ENCODE measurements around the gene MADD. TPM values are rescaled to one million over a fixed set of nuclear protein-coding genes. Genes with fewer than 3 reads are reported as not detected.

The MADD gene
- total RNA-seq, 1 donor from 2014 or later: 31.7 TPM

GRCh38 chr11:47329431-47329986, 59.6 kb downstream of the MADD start:
- Histone ChIP-seq H3K36me3 (peaks cover 0 to 33% of the 10 kb centered on the region in 2 donors), H3K27ac (no peak overlapping the region), H3K9me3 (no peaks in the 10 kb centered on the region), H3K4me3 (no peak overlapping the region), H3K27me3 (no peaks in the 10 kb centered on the region), H3K4me1 (no peaks in the 10 kb centered on the region)
- intact Hi-C loops (cut with DNase I): no loop called here
- TF ChIP-seq CTCF (IDR thresholded peaks at IDR 0.05): no peak
- no peak for DNase-seq (ENCODE audit: low spot score in 2 of 2)

- intact Hi-C loops (cut with DNase I): no loop called here
- TF ChIP-seq CTCF (IDR thresholded peaks at IDR 0.05): no peak
- Histone ChIP-seq H3K9me3 (no peaks in the 10 kb centered on the region), H3K36me3 (peaks cover 0 to 33% of the 10 kb centered on the region in 2 donors), H3K4me3 (no peak overlapping the region), H3K4me1 (no peaks in the 10 kb centered on the region), H3K27me3 (no peaks in the 10 kb centered on the region), H3K27ac (peak overlapping the region in 1 of 2 donors; percentile 25)
- DNase-seq (ENCODE audit: low spot score in 2 of 2): no peak
These were observed 60.3 kb downstream of the MADD start for GRCh38 chr11:47329987-47330931.

- no peak for TF ChIP-seq CTCF (IDR thresholded peaks at IDR 0.05)
- Histone ChIP-seq H3K4me1 (no peaks in the 10 kb centered on the region), H3K4me3 (no peak overlapping the region), H3K36me3 (peaks cover 0 to 28% of the 10 kb centered on the region in 2 donors), H3K9me3 (no peaks in the 10 kb centered on the region), H3K27me3 (no peaks in the 10 kb centered on the region), H3K27ac (no peak overlapping the region)
- DNase-seq (ENCODE audit: low spot score in 2 of 2): no peak
- intact Hi-C loops (cut with DNase I): no loop called here
These were observed 61.7 kb downstream of the MADD start for GRCh38 chr11:47331454-47332302.

DNA sequence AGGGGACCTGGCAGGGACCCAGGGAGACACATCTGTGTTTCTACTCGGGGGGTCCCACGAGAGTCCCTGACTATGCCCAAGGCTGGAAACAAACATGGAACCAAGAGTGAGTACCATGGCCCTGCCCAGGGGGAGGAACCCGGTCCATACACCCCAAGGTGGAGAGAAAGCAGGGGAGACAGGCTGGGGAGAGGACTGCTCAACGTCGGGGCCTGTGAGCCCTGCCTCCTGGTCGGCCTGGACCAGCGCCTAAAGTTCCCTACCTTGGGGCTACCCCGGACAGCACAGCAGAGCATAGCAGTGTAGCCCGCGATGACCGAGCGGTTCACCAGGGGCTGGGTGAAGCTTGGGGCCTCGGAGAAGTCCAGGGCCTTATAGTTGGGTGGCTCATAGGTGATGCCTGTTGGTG, 62.4 kb downstream of the MADD start:
- intact Hi-C loops (cut with DNase I): no loop called here
- no peaks in the 10 kb centered on the region for H3K9me3 ChIP-seq
- H3K4me3 ChIP-seq: no peak overlapping the region
- H3K27ac ChIP-seq: no peak overlapping the region
- no peaks in the 10 kb centered on the region for H3K27me3 ChIP-seq
- no peaks in the 10 kb centered on the region for H3K4me1 ChIP-seq
- DNase-seq (ENCODE audit: low spot score in 2 of 2): no peak
- no peak for TF ChIP-seq CTCF (IDR thresholded peaks at IDR 0.05)
- H3K36me3 ChIP-seq: peaks cover 0 to 21% of the 10 kb centered on the region in 2 donors

DNA sequence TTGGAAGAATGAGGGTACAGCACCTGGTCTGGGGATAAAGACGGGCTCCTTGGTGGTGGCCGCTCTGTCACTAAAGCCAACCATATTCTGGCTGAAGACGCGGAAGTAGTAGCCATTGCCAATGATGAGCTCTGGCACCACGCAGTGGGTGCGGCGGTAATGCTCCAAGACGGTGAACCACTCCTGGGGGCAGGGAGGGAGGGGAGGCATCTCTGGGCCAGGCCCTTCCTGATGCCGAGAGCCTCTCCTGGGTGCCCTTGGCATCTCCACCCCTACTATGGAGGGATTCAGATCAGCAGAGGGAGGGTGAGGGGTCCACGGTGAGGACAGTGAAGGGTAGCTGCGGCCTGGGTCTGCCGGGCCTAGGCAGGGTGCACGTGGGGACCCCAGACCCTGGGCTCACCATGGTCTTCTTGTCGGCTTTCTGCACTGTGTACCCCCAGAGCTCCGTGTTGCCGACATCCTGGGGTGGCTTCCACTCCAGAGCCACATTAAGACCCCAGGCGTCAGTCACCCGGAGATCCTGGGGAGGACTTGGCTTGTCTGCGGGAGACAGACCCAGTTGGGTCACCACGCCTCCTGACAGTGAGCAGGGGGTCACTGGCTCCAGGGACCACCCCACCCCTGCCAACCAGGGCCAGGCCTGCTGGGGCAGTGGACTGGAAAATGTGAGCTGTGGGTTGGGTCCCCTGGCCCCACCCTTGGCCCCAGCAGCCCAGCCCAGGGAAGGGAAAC, 63.0 kb downstream of the MADD start:
- Histone ChIP-seq H3K36me3 (peaks cover 0 to 15% of the 10 kb centered on the region in 2 donors), H3K9me3 (no peaks in the 10 kb centered on the region), H3K27me3 (no peaks in the 10 kb centered on the region), H3K4me1 (no peaks in the 10 kb centered on the region), H3K4me3 (no peak overlapping the region), H3K27ac (no peak overlapping the region)
- no peak for TF ChIP-seq CTCF (IDR thresholded peaks at IDR 0.05)
- no peak for DNase-seq (ENCODE audit: low spot score in 2 of 2)
- intact Hi-C loops (cut with DNase I): no loop called here
